GM23338 (cell line): ENCODE measurements around the gene TRIO. TPM values are rescaled to one million over a fixed set of nuclear protein-coding genes. Genes with fewer than 3 reads are reported as not detected.

Source experiments
- ATAC-seq: fragments of 200-7000 bp; cut with Tn5 transposase; 3 replicates; pipeline ENCODE4 v1.9.1; 2020
- DNase-seq: peaks from one replicate; pipeline ENCODE4 v3.0.0-alpha.2; 2015; ENCODE audit warnings: low spot score
- H2AFZ ChIP-seq: fragments of 200-600 bp; sonication (generic); 2 replicates; pipeline ENCODE4 v1.8.0; 2016; ENCODE audit warnings: antibody characterized with exemption, mild to moderate bottlenecking, moderate library complexity
- H3F3A ChIP-seq: fragments of 200-600 bp; sonication (generic); replicated peaks from 2 replicates; pipeline ENCODE4 v1.8.0; 2017; ENCODE audit warnings: antibody characterized with exemption, mixed run types, low read depth
- H3K27ac ChIP-seq: fragments of 200-600 bp; sonication (generic); 2 replicates; pipeline ENCODE4 v1.6.1; 2016; ENCODE audit warnings: low read depth
- H3K27me3 ChIP-seq: fragments of 200-600 bp; sonication (generic); 2 replicates; pipeline ENCODE4 v1.8.0; 2016; ENCODE audit warnings: mild to moderate bottlenecking, mixed run types, moderate library complexity; ENCODE audit not compliant: insufficient read depth
- H3K36me3 ChIP-seq: fragments of 200-600 bp; sonication (generic); 2 replicates; pipeline ENCODE4 v1.8.0; 2016; ENCODE audit warnings: mild to moderate bottlenecking; ENCODE audit not compliant: insufficient read depth
- H3K4me1 ChIP-seq: fragments of 200-600 bp; sonication (generic); 2 replicates; pipeline ENCODE4 v1.8.0; 2016; ENCODE audit warnings: mild to moderate bottlenecking, moderate library complexity; ENCODE audit not compliant: insufficient read depth
- H3K4me2 ChIP-seq: fragments of 200-600 bp; sonication (generic); 2 replicates; pipeline ENCODE4 v1.7.1; 2017; ENCODE audit warnings: mixed run types
- H3K4me3 ChIP-seq: fragments of 200-600 bp; sonication (generic); 2 replicates; pipeline ENCODE4 v1.6.1; 2016; ENCODE audit warnings: mixed run types
- H3K79me2 ChIP-seq: fragments of 200-600 bp; sonication (generic); replicated peaks from 2 replicates; pipeline ENCODE4 v1.8.0; 2017; ENCODE audit warnings: mild to moderate bottlenecking; ENCODE audit not compliant: insufficient read depth
- H3K9me2 ChIP-seq: fragments of 200-600 bp; sonication (generic); 2 replicates; pipeline ENCODE4 v1.8.0; 2017; ENCODE audit not compliant: insufficient read depth
- H4K20me1 ChIP-seq: fragments of 200-600 bp; sonication (generic); replicated peaks from 2 replicates; pipeline ENCODE4 v1.8.0; 2017; ENCODE audit warnings: mild to moderate bottlenecking; ENCODE audit not compliant: insufficient read depth
- H3K27ac Mint-ChIP-seq: 2 replicates; pipeline ENCODE4 v1.8.0; 2020; ENCODE audit warnings: inconsistent platforms, mild to moderate bottlenecking, moderate library complexity, mixed read lengths
- H3K27me3 Mint-ChIP-seq: 3 replicates; pipeline ENCODE4 v1.8.0; 2022; ENCODE audit warnings: low read depth, mild to moderate bottlenecking, moderate library complexity, mixed read lengths, inconsistent platforms; ENCODE audit not compliant: insufficient read depth, poor library complexity
- H3K36me3 Mint-ChIP-seq: 3 replicates; pipeline ENCODE4 v1.8.0; 2021; ENCODE audit warnings: low read depth, mild to moderate bottlenecking, inconsistent platforms, moderate library complexity, mixed read lengths
- H3K4me1 Mint-ChIP-seq: 3 replicates; pipeline ENCODE4 v1.8.0; 2020; ENCODE audit warnings: mild to moderate bottlenecking, inconsistent platforms, mixed read lengths
- H3K4me3 Mint-ChIP-seq: 3 replicates; pipeline ENCODE4 v1.8.0; 2021; ENCODE audit warnings: moderate library complexity, mild to moderate bottlenecking, inconsistent platforms, mixed read lengths
- H3K9me3 Mint-ChIP-seq: 3 replicates; pipeline ENCODE4 v1.8.0; 2020; ENCODE audit warnings: moderate library complexity, mild to moderate bottlenecking, inconsistent platforms, mixed read lengths
- CREB1 ChIP-seq: fragments of 250-450 bp; sonication (Bioruptor Pico); IDR thresholded peaks from 2 replicates; pipeline ENCODE4 v1.5.0; 2020; ENCODE audit warnings: low read depth, mild to moderate bottlenecking, moderate library complexity
- CTCF ChIP-seq, 2 experiments: fragments of 200-600 bp in 1 of 2; sonication (generic) in 1 of 2; conservative IDR thresholded peaks; 2 replicates each; pipeline versions ENCODE4 v1.5.1 to v1.6.1; 2016 to 2017; ENCODE audit warnings: antibody characterized with exemption in 2 of 2, low read depth in 2 of 2, mild to moderate bottlenecking in 2 of 2, moderate library complexity in 1 of 2
- EZH2 ChIP-seq: fragments of 200-600 bp; sonication (generic); IDR thresholded peaks from one replicate; pipeline ENCODE4 v1.8.0; 2017; ENCODE audit warnings: antibody characterized with exemption, mild to moderate bottlenecking, low read depth; ENCODE audit not compliant: unreplicated experiment
- EZH2phosphoT487 ChIP-seq: fragments of 200-600 bp; sonication (generic); IDR thresholded peaks from one replicate; pipeline ENCODE4 v1.8.1; 2018; ENCODE audit warnings: antibody characterized with exemption; ENCODE audit not compliant: unreplicated experiment
- JUNB ChIP-seq: IDR thresholded peaks from one replicate; pipeline ENCODE4 v1.6.1; 2016; ENCODE audit warnings: antibody characterized with exemption; ENCODE audit not compliant: unreplicated experiment
- NANOG ChIP-seq: IDR thresholded peaks from 2 replicates; pipeline ENCODE4 v1.6.1; 2016; ENCODE audit warnings: antibody characterized with exemption, borderline replicate concordance
- POLR2AphosphoS5 ChIP-seq: IDR thresholded peaks from 2 replicates; pipeline ENCODE4 v1.6.1; 2016; ENCODE audit warnings: antibody characterized with exemption, low read depth
- STAT1 ChIP-seq: IDR thresholded peaks from one replicate; pipeline ENCODE4 v1.6.1; 2016; ENCODE audit warnings: antibody characterized with exemption; ENCODE audit not compliant: unreplicated experiment
- ZNF114 ChIP-seq: fragments of 250-450 bp; sonication (Bioruptor Pico); IDR thresholded peaks from 2 replicates; pipeline ENCODE4 v1.5.0; 2020; ENCODE audit warnings: mild to moderate bottlenecking, moderate library complexity
- ZNF331 ChIP-seq: fragments of 250-450 bp; sonication (Bioruptor Pico); IDR thresholded peaks from 2 replicates; pipeline ENCODE4 v1.5.0; 2020; ENCODE audit warnings: low read depth, mild to moderate bottlenecking, moderate library complexity
- polyA plus RNA-seq: library from polyadenylated mRNA; unstranded; fragments of >200 nt; fragmentation: Nextera tagmentation; extraction: Ambion mirVana; gene quantifications from 2 replicates; pipeline ENCODE4 v1.2.1, GENCODE V29; 2016
- total RNA-seq: library from RNA; depleted of rRNA; stranded (reverse); fragments of >200 nt; shearing (Covaris generic); gene quantifications from 2 replicates; pipeline ENCODE4 v1.2.3, GENCODE V29; 2014
- TF ChIP-seq, protein P1 (sequence below): IDR thresholded peaks from 2 replicates; pipeline ENCODE4 v1.6.1; 2016; ENCODE audit warnings: antibody characterized with exemption
- TF ChIP-seq, protein P2 (sequence below): fragments of 250-450 bp; sonication (Bioruptor Pico); IDR thresholded peaks from 2 replicates; pipeline ENCODE4 v1.5.0; 2020; ENCODE audit warnings: mild to moderate bottlenecking, moderate library complexity

The TRIO gene
- total and polyA plus RNA-seq, 2 experiments from 2014 or later = 13.8 to 113 TPM

DNA sequence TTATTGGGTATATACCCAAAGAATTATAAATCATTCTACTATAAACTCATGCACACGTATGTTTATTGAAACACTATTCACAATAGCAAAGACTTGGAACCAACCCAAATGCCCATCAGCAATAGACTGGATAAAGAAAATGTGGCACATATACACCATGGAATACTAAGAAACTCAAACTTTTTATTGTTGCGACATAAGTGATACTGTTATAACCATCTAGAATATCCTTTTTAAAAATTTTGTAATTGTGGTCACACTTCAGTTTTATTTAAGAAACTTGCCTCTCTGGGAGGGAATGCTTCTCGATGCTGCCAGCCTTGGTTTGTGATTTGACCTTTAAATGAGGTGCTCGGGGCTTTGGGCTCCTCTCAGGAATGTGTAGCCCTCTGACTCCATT, 237.6 kb downstream of the TRIO start:
- H3K4me3 Mint-ChIP-seq = no peak overlapping the region
- H3K4me2 ChIP-seq = peak overlapping the region; percentile 38; the same call in 1 of the 2 replicates
- H3K36me3 ChIP-seq = peaks cover 32% of the 10 kb centered on the region

More for the DNA sequence above, 237.6 kb downstream of the TRIO start:
- Histone ChIP-seq H3K79me2 (no peaks in the 10 kb centered on the region), H3K27ac (no peak overlapping the region), H4K20me1 (0 out of 2 replicates have a peak, but pooled peaks cover 6% of the 10 kb centered on the region), H3K4me1 (peaks cover 8% of the 10 kb centered on the region), H3F3A (0 out of 2 replicates have a peak, but pooled peaks cover 6% of the 10 kb centered on the region), H3K9me2 (no peaks in the 10 kb centered on the region), H2AFZ (no peak overlapping the region), H3K27me3 (no peaks in the 10 kb centered on the region), H3K4me3 (no peak overlapping the region)
- ATAC-seq = no peak
- H3K27me3 Mint-ChIP-seq = peaks cover 3% of the 10 kb centered on the region
- peaks cover 29% of the 10 kb centered on the region for H3K4me1 Mint-ChIP-seq
- H3K27ac Mint-ChIP-seq = no peak overlapping the region
- DNase-seq = no peak
- TF ChIP-seq CREB1 (CRISPR knock-in tag) (no peak), EZH2 (no peak), POLR2AphosphoS5 (no peak), NANOG (no peak), EZH2phosphoT487 (no peak), JUNB (no peak), STAT1 (no peak), ZNF114 (CRISPR knock-in tag) (no peak), ZNF331 (no peak), CTCF (conservative IDR thresholded peaks at IDR 0.05; ENCODE audit: low read depth in 2 of 2) (no peak)
- TF ChIP-seq, protein P1, sequence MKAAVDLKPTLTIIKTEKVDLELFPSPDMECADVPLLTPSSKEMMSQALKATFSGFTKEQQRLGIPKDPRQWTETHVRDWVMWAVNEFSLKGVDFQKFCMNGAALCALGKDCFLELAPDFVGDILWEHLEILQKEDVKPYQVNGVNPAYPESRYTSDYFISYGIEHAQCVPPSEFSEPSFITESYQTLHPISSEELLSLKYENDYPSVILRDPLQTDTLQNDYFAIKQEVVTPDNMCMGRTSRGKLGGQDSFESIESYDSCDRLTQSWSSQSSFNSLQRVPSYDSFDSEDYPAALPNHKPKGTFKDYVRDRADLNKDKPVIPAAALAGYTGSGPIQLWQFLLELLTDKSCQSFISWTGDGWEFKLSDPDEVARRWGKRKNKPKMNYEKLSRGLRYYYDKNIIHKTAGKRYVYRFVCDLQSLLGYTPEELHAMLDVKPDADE = no peak
- TF ChIP-seq, protein P2, sequence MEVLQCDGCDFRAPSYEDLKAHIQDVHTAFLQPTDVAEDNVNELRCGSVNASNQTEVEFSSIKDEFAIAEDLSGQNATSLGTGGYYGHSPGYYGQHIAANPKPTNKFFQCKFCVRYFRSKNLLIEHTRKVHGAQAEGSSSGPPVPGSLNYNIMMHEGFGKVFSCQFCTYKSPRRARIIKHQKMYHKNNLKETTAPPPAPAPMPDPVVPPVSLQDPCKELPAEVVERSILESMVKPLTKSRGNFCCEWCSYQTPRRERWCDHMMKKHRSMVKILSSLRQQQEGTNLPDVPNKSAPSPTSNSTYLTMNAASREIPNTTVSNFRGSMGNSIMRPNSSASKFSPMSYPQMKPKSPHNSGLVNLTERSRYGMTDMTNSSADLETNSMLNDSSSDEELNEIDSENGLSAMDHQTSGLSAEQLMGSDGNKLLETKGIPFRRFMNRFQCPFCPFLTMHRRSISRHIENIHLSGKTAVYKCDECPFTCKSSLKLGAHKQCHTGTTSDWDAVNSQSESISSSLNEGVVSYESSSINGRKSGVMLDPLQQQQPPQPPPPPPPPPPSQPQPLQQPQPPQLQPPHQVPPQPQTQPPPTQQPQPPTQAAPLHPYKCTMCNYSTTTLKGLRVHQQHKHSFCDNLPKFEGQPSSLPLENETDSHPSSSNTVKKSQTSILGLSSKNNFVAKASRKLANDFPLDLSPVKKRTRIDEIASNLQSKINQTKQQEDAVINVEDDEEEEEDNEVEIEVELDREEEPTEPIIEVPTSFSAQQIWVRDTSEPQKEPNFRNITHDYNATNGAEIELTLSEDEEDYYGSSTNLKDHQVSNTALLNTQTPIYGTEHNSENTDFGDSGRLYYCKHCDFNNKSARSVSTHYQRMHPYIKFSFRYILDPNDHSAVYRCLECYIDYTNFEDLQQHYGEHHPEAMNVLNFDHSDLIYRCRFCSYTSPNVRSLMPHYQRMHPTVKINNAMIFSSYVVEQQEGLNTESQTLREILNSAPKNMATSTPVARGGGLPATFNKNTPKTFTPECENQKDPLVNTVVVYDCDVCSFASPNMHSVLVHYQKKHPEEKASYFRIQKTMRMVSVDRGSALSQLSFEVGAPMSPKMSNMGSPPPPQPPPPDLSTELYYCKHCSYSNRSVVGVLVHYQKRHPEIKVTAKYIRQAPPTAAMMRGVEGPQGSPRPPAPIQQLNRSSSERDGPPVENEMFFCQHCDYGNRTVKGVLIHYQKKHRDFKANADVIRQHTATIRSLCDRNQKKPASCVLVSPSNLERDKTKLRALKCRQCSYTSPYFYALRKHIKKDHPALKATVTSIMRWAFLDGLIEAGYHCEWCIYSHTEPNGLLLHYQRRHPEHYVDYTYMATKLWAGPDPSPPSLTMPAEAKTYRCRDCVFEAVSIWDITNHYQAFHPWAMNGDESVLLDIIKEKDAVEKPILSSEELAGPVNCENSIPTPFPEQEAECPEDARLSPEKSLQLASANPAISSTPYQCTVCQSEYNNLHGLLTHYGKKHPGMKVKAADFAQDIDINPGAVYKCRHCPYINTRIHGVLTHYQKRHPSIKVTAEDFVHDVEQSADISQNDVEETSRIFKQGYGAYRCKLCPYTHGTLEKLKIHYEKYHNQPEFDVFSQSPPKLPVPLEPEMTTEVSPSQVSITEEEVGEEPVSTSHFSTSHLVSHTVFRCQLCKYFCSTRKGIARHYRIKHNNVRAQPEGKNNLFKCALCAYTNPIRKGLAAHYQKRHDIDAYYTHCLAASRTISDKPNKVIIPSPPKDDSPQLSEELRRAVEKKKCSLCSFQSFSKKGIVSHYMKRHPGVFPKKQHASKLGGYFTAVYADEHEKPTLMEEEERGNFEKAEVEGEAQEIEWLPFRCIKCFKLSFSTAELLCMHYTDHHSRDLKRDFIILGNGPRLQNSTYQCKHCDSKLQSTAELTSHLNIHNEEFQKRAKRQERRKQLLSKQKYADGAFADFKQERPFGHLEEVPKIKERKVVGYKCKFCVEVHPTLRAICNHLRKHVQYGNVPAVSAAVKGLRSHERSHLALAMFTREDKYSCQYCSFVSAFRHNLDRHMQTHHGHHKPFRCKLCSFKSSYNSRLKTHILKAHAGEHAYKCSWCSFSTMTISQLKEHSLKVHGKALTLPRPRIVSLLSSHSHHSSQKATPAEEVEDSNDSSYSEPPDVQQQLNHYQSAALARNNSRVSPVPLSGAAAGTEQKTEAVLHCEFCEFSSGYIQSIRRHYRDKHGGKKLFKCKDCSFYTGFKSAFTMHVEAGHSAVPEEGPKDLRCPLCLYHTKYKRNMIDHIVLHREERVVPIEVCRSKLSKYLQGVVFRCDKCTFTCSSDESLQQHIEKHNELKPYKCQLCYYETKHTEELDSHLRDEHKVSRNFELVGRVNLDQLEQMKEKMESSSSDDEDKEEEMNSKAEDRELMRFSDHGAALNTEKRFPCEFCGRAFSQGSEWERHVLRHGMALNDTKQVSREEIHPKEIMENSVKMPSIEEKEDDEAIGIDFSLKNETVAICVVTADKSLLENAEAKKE = no peak
- no peaks in the 10 kb centered on the region for H3K9me3 Mint-ChIP-seq
- H3K36me3 Mint-ChIP-seq = peaks cover 55% of the 10 kb centered on the region
